NCI-H748 (cell line): ENCODE results near the gene RMDN3.
A peak's percentile ranks its signal among the peaks of the same experiment; 100 is the strongest.

Source experiments
- DNase-seq: peaks from one replicate; lab custom pipeline; 2025; ENCODE audit not compliant: unreplicated experiment; lab: John Stamatoyannopoulos, UW

RMDN3 gene

GRCh38 chr15:40754883-40755811 lies at the start of gene RMDN3:
RMDN3 (minus strand) TSS chr15:40755254; CDS start chr15:40754783, 471 bp downstream.
- peak; percentile 90 for DNase-seq

GRCh38 chr15:40803688-40804087 lies 48.6 kb upstream of the RMDN3 start:
- DNase-seq, result no peak

- DNase-seq, result no peak
Observed at GRCh38 chr15:40803076-40803475, 48.0 kb upstream of the RMDN3 start.

- no peak for DNase-seq
Observed at GRCh38 chr15:40799523-40799922, 44.5 kb upstream of the RMDN3 start.

GRCh38 chr15:40796512-40796911 lies 41.5 kb upstream of the RMDN3 start:
- no peak for DNase-seq

GRCh38 chr15:40796041-40796440 lies 41.0 kb upstream of the RMDN3 start:
- DNase-seq, result no peak

- no peak for DNase-seq
Observed at GRCh38 chr15:40793216-40793989, 38.3 kb upstream of the RMDN3 start.

- no peak for DNase-seq
Observed at GRCh38 chr15:40792394-40792793, 37.3 kb upstream of the RMDN3 start.

GRCh38 chr15:40790718-40791117 lies 35.7 kb upstream of the RMDN3 start:
- no peak for DNase-seq

- no peak for DNase-seq
Observed at GRCh38 chr15:40789999-40790398, 34.9 kb upstream of the RMDN3 start.

GRCh38 chr15:40789119-40789518 lies 34.1 kb upstream of the RMDN3 start:
- DNase-seq, result no peak

- DNase-seq, result peak; percentile 87
Observed at GRCh38 chr15:40787991-40788390, 32.9 kb upstream of the RMDN3 start.

- DNase-seq, result peak; percentile 97
Observed at GRCh38 chr15:40787344-40787841, 32.3 kb upstream of the RMDN3 start.

GRCh38 chr15:40785814-40786213 lies 30.8 kb upstream of the RMDN3 start:
- DNase-seq, result no peak

GRCh38 chr15:40785164-40785563 lies 30.1 kb upstream of the RMDN3 start:
- peak; percentile 7 for DNase-seq

GRCh38 chr15:40782609-40783227 lies 27.7 kb upstream of the RMDN3 start:
- DNase-seq, result peak; percentile 62

- no peak for DNase-seq
Observed at GRCh38 chr15:40776537-40777141, 21.6 kb upstream of the RMDN3 start.

GRCh38 chr15:40775740-40776536 lies 20.9 kb upstream of the RMDN3 start:
- no peak for DNase-seq

GRCh38 chr15:40775007-40775406 lies 20.0 kb upstream of the RMDN3 start:
- no peak for DNase-seq

- no peak for DNase-seq
Observed at GRCh38 chr15:40773902-40774301, 18.8 kb upstream of the RMDN3 start.
